ENCODE data around the gene CSNK1D. TPM values are rescaled to one million over a fixed set of nuclear protein-coding genes. Genes with fewer than 3 reads are reported as not detected.

CSNK1D gene
- total RNA-seq, 2 experiments from 2014 or later = 118 to 182 TPM

DNA sequence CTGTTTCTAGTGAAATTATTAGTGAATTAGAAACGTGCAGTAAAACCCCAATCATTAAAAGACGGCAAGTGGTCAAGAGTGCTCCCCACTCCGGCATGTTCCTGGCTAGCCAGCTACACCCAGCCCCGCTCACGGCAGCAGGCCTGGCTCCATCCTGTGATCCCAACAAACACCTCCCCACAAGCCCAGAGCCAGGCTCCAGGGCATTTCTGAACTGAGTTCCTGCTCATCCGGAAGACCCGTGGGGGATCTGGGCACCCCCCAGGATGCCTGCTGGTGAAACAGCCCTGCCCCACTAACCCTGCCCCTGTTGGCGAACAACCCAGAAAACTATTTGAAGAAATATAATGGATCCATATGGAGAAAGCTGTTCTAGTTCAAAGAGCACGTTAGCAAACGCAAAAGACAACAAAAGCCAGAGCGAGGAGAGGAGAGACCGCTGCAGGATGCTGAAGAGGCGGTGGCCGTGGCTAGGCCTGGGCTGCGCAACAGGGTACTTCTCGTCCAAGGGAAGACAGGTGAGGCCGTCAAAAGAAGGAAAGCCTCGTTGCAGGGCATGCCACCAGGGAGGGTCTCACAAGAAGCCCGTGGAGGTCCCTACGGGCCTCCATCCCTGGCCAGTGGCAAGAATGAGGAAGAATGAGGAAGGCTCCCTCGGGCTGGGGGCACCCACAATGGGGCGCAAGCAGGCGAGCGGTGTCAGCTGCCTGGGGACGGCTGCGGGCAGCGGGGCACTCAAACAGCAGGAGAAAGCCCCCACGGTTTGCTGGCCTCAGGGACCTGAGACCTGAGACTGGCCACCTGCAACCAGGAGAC, 25.4 kb downstream of the CSNK1D start:
- ATAC-seq = no peak
- Mint-ChIP-seq H3K4me3 (no peak overlapping the region), H3K36me3 (ENCODE audit: low read depth) (peaks cover 72% of the 10 kb centered on the region), H3K9me3 (ENCODE audit: low read depth) (no peaks in the 10 kb centered on the region), H3K27ac (peak overlapping the region; percentile 47), H3K27me3 (no peaks in the 10 kb centered on the region), H3K4me1 (peaks cover 23% of the 10 kb centered on the region)
- intact Hi-C loops (cut with DNase I, micrococcal nuclease) = no loop called here
- DNase-seq = no peak
- ChIA-PET CTCF (interaction anchor here (0.5 to 0.6 kb wide), 2 partner anchors 12 to 14 kb away, joined by 3 read pairs; no protein-coding TSS in a partner anchor), POLR2A (no interaction called here)

DNA sequence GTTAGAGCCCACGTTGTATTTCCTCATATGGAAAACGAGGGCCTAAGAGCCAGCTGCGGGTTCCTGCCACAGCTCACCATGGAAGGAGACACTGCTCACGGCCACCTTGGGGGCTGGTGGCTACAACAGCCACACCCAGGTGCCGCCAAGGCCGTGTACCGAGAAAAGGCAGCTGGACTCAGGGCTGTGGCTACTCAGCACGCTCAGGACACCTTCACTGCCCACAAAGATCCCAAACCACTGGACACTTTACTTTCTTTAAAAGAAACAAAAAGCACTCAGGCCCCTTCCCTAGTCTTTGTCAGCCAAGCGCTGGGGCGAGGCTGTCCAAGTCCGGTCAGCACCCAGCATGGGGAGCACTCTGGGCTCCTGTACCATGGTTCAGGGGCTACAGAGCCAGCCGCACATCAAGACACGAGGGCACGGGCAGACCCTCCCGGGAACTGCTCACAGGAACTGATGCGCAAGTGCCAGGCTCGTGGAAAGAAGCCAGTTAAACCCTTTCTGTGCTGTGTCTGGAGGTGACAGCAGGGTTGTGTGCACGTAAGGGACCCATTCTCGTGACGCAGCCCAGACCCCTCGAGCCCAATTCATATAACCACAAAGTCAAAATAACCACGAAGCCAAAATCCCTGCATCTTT, 26.2 kb downstream of the CSNK1D start:
- Mint-ChIP-seq H3K4me1 (peaks cover 28% of the 10 kb centered on the region), H3K27me3 (no peaks in the 10 kb centered on the region), H3K9me3 (ENCODE audit: low read depth) (no peaks in the 10 kb centered on the region), H3K27ac (peak overlapping the region; percentile 80), H3K4me3 (no peak overlapping the region), H3K36me3 (ENCODE audit: low read depth) (peaks cover 71% of the 10 kb centered on the region)
- DNase-seq = no peak
- POLR2A ChIA-PET = no interaction called here
- ATAC-seq = no peak
- CTCF ChIA-PET = interaction anchor here (0.7 kb wide), 1 partner anchor 11 kb away, joined by 3 read pairs; no protein-coding TSS in a partner anchor
- intact Hi-C loops (cut with DNase I, micrococcal nuclease) = no loop called here

DNA sequence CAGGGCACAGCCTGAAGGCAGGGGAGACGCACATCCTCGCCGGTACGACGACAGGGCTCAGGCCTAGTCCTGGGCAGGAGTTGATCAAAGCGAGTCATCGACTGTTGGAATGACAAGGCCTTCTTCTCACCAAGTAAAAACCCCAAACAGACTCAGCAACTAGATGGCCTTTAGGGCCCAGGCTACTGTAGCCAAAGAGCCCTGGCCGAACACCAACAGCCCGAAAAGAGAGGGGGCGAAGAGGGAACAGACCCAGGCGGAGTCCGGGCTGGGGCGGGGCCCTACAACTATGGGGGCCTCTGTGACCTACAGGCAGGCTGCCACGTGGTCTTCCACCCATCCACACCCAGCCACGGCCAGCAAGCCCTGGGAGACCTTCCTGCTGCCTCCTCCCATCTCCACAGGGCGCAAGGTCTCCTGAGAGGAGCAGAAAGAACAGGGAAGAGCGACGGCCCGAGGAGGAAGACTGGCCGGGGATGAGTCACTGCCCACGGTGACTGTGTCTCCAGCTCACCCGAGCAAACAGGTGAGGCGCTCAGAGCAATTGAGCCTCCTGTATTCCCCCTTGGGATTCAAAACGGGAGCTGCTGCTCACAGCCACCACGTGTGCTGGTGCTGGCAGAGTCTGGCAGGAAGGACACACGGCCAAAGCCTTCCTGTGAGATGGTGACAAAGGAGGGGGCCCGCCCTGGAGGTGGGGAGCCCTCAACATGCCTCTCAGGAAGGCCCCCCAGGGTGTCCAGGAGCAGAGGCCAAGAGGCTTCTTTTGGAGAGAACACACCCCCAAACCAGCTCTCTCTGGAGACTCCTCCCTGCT, 26.9 kb downstream of the CSNK1D start:
- Mint-ChIP-seq H3K4me3 (no peak overlapping the region), H3K4me1 (peaks cover 35% of the 10 kb centered on the region), H3K36me3 (ENCODE audit: low read depth) (peaks cover 64% of the 10 kb centered on the region), H3K27ac (peak overlapping the region; percentile 80), H3K27me3 (no peaks in the 10 kb centered on the region), H3K9me3 (ENCODE audit: low read depth) (no peaks in the 10 kb centered on the region)
- POLR2A ChIA-PET = no interaction called here
- DNase-seq = no peak
- no peak for ATAC-seq
- intact Hi-C loops (cut with DNase I, micrococcal nuclease) = no loop called here
- CTCF ChIA-PET = interaction anchor here (0.6 to 2.5 kb wide), 3 partner anchors 10 to 92 kb away, joined by 3 to 13 read pairs (median 3); no protein-coding TSS in a partner anchor

DNA sequence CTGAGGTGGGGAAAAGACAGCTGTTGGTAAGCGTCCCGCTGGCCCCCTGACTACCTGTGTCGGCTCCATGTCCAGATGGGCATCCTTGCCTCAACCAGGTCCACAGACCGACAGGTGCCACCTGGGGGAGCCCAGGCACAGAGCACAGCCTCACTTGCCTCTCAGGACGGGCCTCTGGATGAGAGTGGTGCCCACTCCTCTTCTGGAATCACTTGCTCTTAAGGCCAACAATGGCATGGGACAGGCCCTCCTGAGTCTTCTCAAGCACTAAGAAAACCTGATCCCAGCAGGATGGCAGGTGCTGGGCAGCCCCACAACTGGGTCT, 27.5 kb downstream of the CSNK1D start:
- Mint-ChIP-seq H3K27ac (peak overlapping the region; percentile 80), H3K4me1 (peaks cover 39% of the 10 kb centered on the region), H3K27me3 (no peaks in the 10 kb centered on the region), H3K9me3 (ENCODE audit: low read depth) (no peaks in the 10 kb centered on the region), H3K36me3 (ENCODE audit: low read depth) (peaks cover 58% of the 10 kb centered on the region), H3K4me3 (peak overlapping the region; percentile 6)
- intact Hi-C loops (cut with DNase I, micrococcal nuclease) = no loop called here
- ATAC-seq = no peak
- ChIA-PET CTCF (interaction anchor here (0.6 to 2.5 kb wide), 2 partner anchors 10 to 93 kb away, joined by 3 to 13 read pairs; no protein-coding TSS in a partner anchor), POLR2A (no interaction called here)
- DNase-seq = no peak

DNA sequence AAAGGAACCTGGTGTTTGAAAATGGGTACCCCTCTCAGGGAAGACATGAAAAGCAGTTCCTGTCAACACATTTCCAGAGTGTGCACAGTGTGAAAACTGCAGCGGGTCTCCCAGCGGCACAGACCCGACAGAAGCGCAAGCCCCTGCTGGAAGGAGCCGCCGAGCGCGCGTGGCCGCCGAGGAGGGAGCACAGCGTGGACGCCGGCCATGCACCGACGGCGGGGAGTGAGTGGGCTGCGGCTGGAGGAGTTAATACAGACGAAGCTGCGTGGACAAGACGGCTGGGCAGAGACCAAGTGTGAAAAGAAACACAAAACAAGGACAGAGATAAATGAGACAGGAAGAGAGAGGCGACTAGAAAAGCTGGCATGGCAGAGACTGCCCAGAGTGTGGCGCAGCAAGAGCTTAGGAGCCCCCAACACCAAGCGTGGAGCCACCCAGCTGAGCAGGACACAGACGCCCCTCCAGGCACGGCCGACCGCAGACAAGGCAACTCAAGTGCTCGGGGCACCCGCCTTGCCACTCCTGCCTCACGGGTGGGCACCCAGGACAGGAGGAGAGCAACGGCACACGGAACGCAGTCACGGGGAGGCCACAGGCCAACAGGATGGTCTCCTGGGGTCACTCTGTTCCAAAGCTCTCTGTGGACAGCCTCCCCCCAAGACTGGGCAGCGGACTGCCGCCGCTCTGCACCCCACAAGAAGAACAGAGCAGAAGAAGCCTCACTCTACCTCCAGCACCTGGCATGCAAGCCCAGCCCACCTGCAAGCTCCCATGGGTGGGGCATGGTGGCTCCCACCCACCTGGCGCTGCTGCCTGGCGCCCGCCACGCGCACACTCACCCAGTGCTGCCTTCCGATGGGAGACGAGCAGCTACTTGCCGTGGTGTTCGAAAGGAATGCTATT, 28.1 kb downstream of the CSNK1D start:
- CTCF ChIA-PET = interaction anchor here (0.6 to 2.5 kb wide), 3 partner anchors 9 to 93 kb away, joined by 3 to 13 read pairs (median 3); no protein-coding TSS in a partner anchor
- Mint-ChIP-seq H3K27ac (peak overlapping the region; percentile 42), H3K36me3 (ENCODE audit: low read depth) (peaks cover 54% of the 10 kb centered on the region), H3K4me3 (peak overlapping the region; percentile 6), H3K4me1 (peaks cover 45% of the 10 kb centered on the region), H3K27me3 (no peaks in the 10 kb centered on the region), H3K9me3 (ENCODE audit: low read depth) (no peaks in the 10 kb centered on the region)
- intact Hi-C loops (cut with DNase I, micrococcal nuclease) = no loop called here
- POLR2A ChIA-PET = no interaction called here
- no peak for DNase-seq
- ATAC-seq = no peak

DNA sequence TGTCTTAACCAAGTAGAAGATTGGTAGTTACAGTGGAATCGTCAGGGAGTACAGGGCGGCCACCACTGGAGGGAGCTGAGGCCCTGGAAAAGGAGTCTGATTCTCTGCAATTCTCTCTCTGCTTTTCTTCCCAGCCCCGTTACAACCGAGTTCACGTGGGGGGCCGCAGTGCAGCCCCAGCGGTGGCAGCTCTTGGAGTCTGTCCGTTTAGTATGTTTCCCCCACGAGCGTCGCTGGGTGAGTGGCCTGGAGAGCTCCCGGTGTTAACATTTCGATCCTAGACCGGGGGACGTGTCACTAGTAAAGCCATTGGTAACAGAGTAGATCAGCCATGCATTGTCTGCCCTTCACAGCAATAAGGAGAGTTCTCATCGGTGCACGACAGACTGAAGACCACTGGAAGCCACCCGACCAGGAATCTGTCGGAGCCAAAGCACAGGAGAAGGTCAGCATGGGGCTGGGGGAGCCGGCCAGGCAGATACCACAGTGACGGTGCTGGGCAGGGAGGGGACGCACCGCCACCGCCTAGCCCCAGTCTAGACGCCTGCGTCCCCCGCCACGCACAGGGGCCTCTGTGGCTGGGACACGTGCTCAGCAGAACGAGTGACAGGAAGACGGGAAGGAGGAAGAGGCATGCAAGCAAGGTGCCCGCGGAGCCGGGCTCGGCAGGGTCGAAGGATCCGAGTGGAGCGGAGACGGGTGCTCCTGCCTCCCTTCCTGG, 28.9 kb downstream of the CSNK1D start:
- Mint-ChIP-seq H3K9me3 (ENCODE audit: low read depth) (no peaks in the 10 kb centered on the region), H3K27ac (peak overlapping the region; percentile 75), H3K4me1 (peaks cover 50% of the 10 kb centered on the region), H3K36me3 (ENCODE audit: low read depth) (peaks cover 56% of the 10 kb centered on the region), H3K27me3 (no peaks in the 10 kb centered on the region), H3K4me3 (peak overlapping the region; percentile 15)
- intact Hi-C loops (cut with DNase I, micrococcal nuclease) = loop anchor here in 1 of 2 experiments (1.0 kb wide), 2 partner anchors 77 to 170 kb away; no protein-coding TSS in a partner anchor
- peak; percentile 72 for DNase-seq
- ATAC-seq = no peak
- ChIA-PET POLR2A (no interaction called here), CTCF (interaction anchor here (1.0 to 2.5 kb wide), 2 partner anchors 8 to 21 kb away, joined by 3 to 13 read pairs; no protein-coding TSS in a partner anchor)

DNA sequence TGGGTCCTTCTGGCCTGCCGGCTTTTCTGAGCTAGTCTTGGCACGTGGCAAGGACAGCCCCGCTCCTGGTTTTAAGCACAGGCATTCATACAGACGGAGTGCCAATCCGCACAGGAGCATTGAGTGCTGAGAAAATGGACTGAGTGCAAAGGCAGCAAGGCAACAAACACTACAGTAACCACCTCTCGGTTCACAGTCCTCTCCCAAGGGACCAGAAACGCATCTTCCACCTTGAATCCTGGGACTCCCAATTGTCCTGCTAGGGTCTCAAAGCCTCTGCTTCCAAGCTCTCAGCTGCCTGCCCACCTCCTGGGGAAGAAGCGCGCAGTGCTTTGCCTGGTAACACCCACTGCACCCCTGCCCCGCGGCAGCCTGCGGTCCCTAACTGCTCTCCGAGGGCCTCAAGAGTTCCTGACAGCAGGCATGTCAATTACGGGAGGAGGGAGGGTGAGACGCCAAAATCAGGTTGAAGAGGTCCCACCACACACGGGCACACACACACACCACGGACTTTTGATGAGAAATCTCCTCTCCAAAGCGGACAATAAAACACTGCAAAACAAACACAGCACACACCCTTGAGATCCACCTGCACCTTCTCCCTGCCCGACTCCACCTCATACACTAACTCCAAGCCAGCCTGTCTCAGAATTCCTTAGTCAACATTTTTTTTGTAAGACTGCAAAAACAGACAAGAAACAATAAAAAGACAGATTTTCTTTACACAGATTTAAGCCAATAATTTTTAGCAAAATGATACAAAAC, 29.7 kb downstream of the CSNK1D start:
- Mint-ChIP-seq H3K27me3 (no peaks in the 10 kb centered on the region), H3K4me1 (peaks cover 56% of the 10 kb centered on the region), H3K27ac (peak overlapping the region; percentile 75), H3K4me3 (peak overlapping the region; percentile 15), H3K9me3 (ENCODE audit: low read depth) (no peaks in the 10 kb centered on the region), H3K36me3 (ENCODE audit: low read depth) (peaks cover 54% of the 10 kb centered on the region)
- intact Hi-C loops (cut with DNase I, micrococcal nuclease) = loop anchor here in 1 of 2 experiments (1.0 kb wide), 2 partner anchors 77 to 170 kb away; no protein-coding TSS in a partner anchor
- POLR2A ChIA-PET = no interaction called here
- DNase-seq (no peak), ATAC-seq (no peak)
- CTCF ChIA-PET = interaction anchor here (1.0 to 2.5 kb wide), 2 partner anchors 7 to 22 kb away, joined by 3 to 13 read pairs; no protein-coding TSS in a partner anchor

DNA sequence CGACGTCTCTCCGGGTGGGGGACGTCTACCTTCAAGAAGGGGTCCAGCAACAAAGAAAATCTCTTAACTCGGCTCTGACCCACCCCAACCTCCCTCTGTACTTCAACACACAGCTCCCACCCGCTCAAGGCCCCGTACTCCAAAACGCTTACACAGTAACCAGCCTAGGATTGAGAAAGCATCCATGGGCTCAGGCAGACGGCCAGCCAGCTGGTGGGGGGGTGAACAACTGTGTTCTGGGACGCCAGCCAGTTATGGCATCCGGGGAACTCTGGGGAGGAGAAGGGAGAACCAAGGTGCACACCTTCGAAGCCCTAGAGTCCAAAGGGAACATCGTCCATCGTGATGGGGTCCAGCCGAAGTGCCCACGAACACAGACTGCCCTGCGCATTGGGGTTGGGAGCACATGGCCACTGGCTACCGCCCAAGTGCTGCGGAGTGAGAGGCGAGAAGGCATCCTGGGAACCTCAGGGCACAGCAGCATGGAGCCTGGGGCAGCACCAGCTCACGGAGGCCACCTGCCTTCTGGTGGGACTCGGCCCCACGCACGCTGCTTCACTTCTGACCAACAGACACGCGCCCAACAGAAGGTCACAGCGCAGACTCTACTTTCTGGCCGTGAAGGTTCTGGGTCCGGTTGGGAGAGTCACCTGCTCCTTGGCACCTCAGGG, 30.4 kb downstream of the CSNK1D start:
- ATAC-seq (no peak), DNase-seq (peak; percentile 35)
- POLR2A ChIA-PET = no interaction called here
- no peaks in the 10 kb centered on the region for H3K9me3 Mint-ChIP-seq (ENCODE audit: low read depth)
- peaks cover 48% of the 10 kb centered on the region for H3K36me3 Mint-ChIP-seq (ENCODE audit: low read depth)
- H3K4me1 Mint-ChIP-seq = peaks cover 63% of the 10 kb centered on the region
- CTCF ChIA-PET = interaction anchor here (1.2 kb wide), 1 partner anchor 79 kb away, joined by 3 read pairs; no protein-coding TSS in a partner anchor
- H3K27me3 Mint-ChIP-seq = no peaks in the 10 kb centered on the region
- intact Hi-C loops (cut with DNase I, micrococcal nuclease) = no loop called here
- H3K4me3 Mint-ChIP-seq = no peak overlapping the region
- H3K27ac Mint-ChIP-seq = no peak overlapping the region

DNA sequence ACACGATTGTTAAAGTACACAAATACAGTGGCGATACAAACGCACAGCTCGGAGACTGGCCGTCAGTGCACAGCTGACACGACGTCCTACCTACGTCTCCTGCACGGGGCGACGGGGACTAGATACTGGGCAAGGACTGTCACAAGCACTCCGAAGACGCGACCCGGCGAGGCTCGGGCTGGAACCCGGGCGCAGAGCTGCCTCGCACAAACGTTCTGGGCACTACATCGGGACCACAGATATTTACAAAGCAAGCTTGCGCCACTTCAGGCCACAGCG, 30.9 kb downstream of the CSNK1D start:
- CTCF ChIA-PET = interaction anchor here (1.2 to 1.6 kb wide), 2 partner anchors 41 to 80 kb away, joined by 3 read pairs; no protein-coding TSS in a partner anchor
- intact Hi-C loops (cut with DNase I, micrococcal nuclease) = no loop called here
- ATAC-seq = no peak
- Mint-ChIP-seq H3K36me3 (ENCODE audit: low read depth) (peaks cover 46% of the 10 kb centered on the region), H3K4me1 (peaks cover 61% of the 10 kb centered on the region), H3K27me3 (no peaks in the 10 kb centered on the region), H3K9me3 (ENCODE audit: low read depth) (no peaks in the 10 kb centered on the region), H3K27ac (peak overlapping the region; percentile 80), H3K4me3 (no peak overlapping the region)
- POLR2A ChIA-PET = interaction anchor here (1.2 kb wide), 1 partner anchor 56 kb away, joined by 6 read pairs; no protein-coding TSS in a partner anchor
- peak; percentile 36 for DNase-seq

All from activated CD4-positive, alpha-beta T cell treated with anti-CD3 and anti-CD28 coated beads for 36 hours (primary cell).